ENCODE measurements around the gene KIF23.
"Not testable (repeated sequence)": the region's sequence is repeated elsewhere in the genome, so short reads cannot be mapped to it uniquely, and the experiment has no call there.

KIF23 gene

DNA sequence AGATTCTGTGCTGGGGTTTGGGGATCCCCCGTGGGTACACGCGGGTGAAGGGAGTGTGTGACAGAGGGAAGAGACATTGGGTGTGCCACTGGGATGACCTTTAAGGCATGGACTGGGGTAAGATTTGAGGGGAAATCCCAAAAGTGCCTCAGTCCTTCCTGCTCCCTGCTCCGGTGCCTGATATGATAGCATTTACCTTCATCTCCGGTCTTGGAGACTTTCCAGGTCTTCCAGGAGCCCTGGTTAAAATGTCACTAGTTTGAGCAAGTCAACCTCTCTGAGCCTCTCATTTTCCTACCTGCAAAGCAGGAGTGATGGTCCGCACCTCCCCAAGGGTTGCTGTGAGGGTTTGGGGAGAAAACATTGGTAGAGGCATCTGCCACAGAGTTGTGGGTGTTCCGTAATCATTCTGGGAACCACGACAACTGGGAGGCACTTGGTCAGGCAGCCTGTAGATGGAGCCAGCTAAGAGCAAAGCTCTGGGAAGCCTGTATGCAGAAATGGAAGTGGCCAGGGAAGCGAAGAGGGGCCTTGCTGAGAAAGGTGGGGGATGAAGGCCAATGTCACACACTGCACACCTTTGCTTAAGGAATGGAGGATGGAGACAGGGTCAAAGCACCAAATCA is 33.9 kb upstream of the KIF23 start:
- H3K4me3 ChIP-seq (ENCODE audit: low read depth, low read length) = no peak overlapping the region
- DNase-seq (ENCODE audit: low read depth) = no peak
- TF ChIP-seq, protein P1, sequence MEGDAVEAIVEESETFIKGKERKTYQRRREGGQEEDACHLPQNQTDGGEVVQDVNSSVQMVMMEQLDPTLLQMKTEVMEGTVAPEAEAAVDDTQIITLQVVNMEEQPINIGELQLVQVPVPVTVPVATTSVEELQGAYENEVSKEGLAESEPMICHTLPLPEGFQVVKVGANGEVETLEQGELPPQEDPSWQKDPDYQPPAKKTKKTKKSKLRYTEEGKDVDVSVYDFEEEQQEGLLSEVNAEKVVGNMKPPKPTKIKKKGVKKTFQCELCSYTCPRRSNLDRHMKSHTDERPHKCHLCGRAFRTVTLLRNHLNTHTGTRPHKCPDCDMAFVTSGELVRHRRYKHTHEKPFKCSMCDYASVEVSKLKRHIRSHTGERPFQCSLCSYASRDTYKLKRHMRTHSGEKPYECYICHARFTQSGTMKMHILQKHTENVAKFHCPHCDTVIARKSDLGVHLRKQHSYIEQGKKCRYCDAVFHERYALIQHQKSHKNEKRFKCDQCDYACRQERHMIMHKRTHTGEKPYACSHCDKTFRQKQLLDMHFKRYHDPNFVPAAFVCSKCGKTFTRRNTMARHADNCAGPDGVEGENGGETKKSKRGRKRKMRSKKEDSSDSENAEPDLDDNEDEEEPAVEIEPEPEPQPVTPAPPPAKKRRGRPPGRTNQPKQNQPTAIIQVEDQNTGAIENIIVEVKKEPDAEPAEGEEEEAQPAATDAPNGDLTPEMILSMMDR (IDR thresholded peaks at IDR 0.05; ENCODE audit: insufficient read depth, low read depth, low read length, missing control alignments) = no peak

DNA sequence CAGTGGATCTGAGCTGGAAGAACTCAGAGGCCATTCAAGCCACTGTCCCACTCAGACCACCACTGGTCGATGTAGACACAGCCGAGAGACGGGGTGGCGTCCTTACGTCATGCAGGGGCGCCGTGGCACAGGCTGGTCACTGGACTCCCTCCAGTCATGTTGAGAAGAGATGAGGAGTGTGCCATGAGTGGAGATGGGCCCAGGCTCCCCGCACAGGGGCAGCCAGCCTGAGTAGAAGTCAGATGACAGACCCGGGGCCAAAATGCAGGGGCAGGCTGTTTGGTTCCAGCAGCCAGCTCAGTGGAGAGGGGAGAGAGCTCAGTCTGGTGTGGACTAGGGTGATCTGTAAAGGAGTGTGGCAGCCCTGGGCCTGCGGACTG is 33.4 kb upstream of the KIF23 start:
- no peak overlapping the region for H3K4me3 ChIP-seq (ENCODE audit: low read depth, low read length)
- no peak for DNase-seq (ENCODE audit: low read depth)
- TF ChIP-seq, protein P1 (IDR thresholded peaks at IDR 0.05; ENCODE audit: insufficient read depth, low read depth, low read length, missing control alignments) = no peak

- DNase-seq (ENCODE audit: low read depth); H3K4me3 ChIP-seq (ENCODE audit: low read depth, low read length): not testable (repeated sequence)
These were observed 32.0 kb upstream of the KIF23 start for GRCh38 chr15:69382176-69382575.

GRCh38 chr15:69384066-69384465 is 30.1 kb upstream of the KIF23 start:
- not testable (repeated sequence) for H3K4me3 ChIP-seq (ENCODE audit: low read depth, low read length); DNase-seq (ENCODE audit: low read depth)

DNA sequence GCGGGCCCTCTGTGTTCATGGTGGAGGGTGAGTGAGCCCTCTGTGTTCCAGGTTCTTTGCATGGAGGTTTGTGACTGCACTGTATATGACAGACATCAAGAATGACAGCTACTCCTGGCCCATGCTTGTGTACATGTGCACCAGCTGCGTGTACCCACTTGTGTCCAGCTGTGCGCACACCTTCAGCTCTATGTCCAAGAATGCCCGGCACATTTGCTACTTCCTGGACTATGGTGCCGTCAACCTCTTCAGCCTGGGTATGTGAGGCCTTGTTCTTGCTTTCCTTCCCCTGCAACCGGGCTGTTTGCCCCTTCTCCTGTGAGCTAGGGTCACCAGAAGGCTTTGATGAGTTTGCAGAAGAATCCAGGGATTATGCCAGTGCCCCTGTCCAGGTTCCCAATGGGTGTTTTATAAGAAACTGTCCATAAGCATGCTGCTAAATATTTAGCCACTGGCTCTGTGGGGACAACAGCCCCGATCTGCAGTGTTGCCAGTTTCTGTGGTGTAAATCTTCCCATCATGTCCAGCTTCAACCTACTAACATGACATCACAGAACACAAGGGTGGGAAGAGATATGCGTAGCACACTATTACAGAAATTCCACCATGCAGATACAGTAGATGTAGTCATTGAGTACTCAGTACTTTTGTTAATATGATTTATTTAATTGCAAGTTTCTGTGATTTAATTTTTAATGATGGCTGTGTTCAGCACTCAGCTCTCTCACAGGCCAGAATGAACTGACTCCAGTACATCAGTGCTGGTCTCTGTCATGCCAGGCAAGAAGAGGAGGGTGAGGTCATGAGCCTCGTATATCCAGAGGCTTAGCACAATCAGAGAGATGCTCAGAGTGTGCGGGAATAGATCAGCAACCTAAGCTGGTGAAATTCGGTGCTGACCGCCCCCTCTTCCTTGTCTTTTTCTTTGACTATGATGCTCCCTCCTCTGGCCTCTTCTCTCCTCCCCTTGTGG is 29.2 kb upstream of the KIF23 start:
- H3K4me3 ChIP-seq (ENCODE audit: low read depth, low read length) = no peak overlapping the region
- no peak for DNase-seq (ENCODE audit: low read depth)
- TF ChIP-seq, protein P1 (IDR thresholded peaks at IDR 0.05; ENCODE audit: insufficient read depth, low read depth, low read length, missing control alignments) = no peak

DNA sequence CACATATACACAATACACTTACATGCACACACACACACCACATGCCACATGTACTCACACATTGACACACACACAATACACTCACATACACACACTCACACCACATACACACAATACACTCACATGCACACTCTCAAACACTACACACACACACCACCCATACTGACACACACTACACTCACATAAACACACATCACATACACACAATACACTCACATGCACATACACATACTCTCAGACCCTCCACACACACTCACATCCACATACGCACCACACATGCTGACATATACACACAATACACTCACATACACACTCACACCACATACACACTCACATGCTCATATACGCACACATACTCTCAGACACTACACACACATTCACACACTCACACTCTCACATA is 28.3 kb upstream of the KIF23 start:
- TF ChIP-seq, protein P1 (IDR thresholded peaks at IDR 0.05; ENCODE audit: insufficient read depth, low read depth, low read length, missing control alignments) = no peak
- no peak overlapping the region for H3K4me3 ChIP-seq (ENCODE audit: low read depth, low read length)
- no peak for DNase-seq (ENCODE audit: low read depth)

GRCh38 chr15:69386284-69386683 is 27.9 kb upstream of the KIF23 start:
- H3K4me3 ChIP-seq (ENCODE audit: low read depth, low read length) = no peak overlapping the region
- no peak for DNase-seq (ENCODE audit: low read depth)
- TF ChIP-seq, protein P1 (IDR thresholded peaks at IDR 0.05; ENCODE audit: insufficient read depth, low read depth, low read length, missing control alignments) = no peak

Data from GM12865 (cell line).